GM23338 (cell line): Measurements from ENCODE around the gene B3GNT3. TPM values are rescaled to one million over a fixed set of nuclear protein-coding genes. Genes with fewer than 3 reads are reported as not detected.

Experiments
- ATAC-seq: fragments of 200-7000 bp; cut with Tn5 transposase; 3 replicates; pipeline ENCODE4 v1.9.1; 2020
- DNase-seq: peaks from one replicate; pipeline ENCODE4 v3.0.0-alpha.2; 2015; ENCODE audit warnings: low spot score
- H2AFZ ChIP-seq: fragments of 200-600 bp; sonication (generic); 2 replicates; pipeline ENCODE4 v1.8.0; 2016; ENCODE audit warnings: antibody characterized with exemption, mild to moderate bottlenecking, moderate library complexity
- H3F3A ChIP-seq: fragments of 200-600 bp; sonication (generic); replicated peaks from 2 replicates; pipeline ENCODE4 v1.8.0; 2017; ENCODE audit warnings: antibody characterized with exemption, mixed run types, low read depth
- H3K27ac ChIP-seq: fragments of 200-600 bp; sonication (generic); 2 replicates; pipeline ENCODE4 v1.6.1; 2016; ENCODE audit warnings: low read depth
- H3K27me3 ChIP-seq: fragments of 200-600 bp; sonication (generic); 2 replicates; pipeline ENCODE4 v1.8.0; 2016; ENCODE audit warnings: mild to moderate bottlenecking, mixed run types, moderate library complexity; ENCODE audit not compliant: insufficient read depth
- H3K36me3 ChIP-seq: fragments of 200-600 bp; sonication (generic); 2 replicates; pipeline ENCODE4 v1.8.0; 2016; ENCODE audit warnings: mild to moderate bottlenecking; ENCODE audit not compliant: insufficient read depth
- H3K4me1 ChIP-seq: fragments of 200-600 bp; sonication (generic); 2 replicates; pipeline ENCODE4 v1.8.0; 2016; ENCODE audit warnings: mild to moderate bottlenecking, moderate library complexity; ENCODE audit not compliant: insufficient read depth
- H3K4me2 ChIP-seq: fragments of 200-600 bp; sonication (generic); 2 replicates; pipeline ENCODE4 v1.7.1; 2017; ENCODE audit warnings: mixed run types
- H3K4me3 ChIP-seq: fragments of 200-600 bp; sonication (generic); 2 replicates; pipeline ENCODE4 v1.6.1; 2016; ENCODE audit warnings: mixed run types
- H3K79me2 ChIP-seq: fragments of 200-600 bp; sonication (generic); replicated peaks from 2 replicates; pipeline ENCODE4 v1.8.0; 2017; ENCODE audit warnings: mild to moderate bottlenecking; ENCODE audit not compliant: insufficient read depth
- H3K9me2 ChIP-seq: fragments of 200-600 bp; sonication (generic); 2 replicates; pipeline ENCODE4 v1.8.0; 2017; ENCODE audit not compliant: insufficient read depth
- H4K20me1 ChIP-seq: fragments of 200-600 bp; sonication (generic); replicated peaks from 2 replicates; pipeline ENCODE4 v1.8.0; 2017; ENCODE audit warnings: mild to moderate bottlenecking; ENCODE audit not compliant: insufficient read depth
- H3K27ac Mint-ChIP-seq: 2 replicates; pipeline ENCODE4 v1.8.0; 2020; ENCODE audit warnings: inconsistent platforms, mild to moderate bottlenecking, moderate library complexity, mixed read lengths
- H3K27me3 Mint-ChIP-seq: 3 replicates; pipeline ENCODE4 v1.8.0; 2022; ENCODE audit warnings: low read depth, mild to moderate bottlenecking, moderate library complexity, mixed read lengths, inconsistent platforms; ENCODE audit not compliant: insufficient read depth, poor library complexity
- H3K36me3 Mint-ChIP-seq: 3 replicates; pipeline ENCODE4 v1.8.0; 2021; ENCODE audit warnings: low read depth, mild to moderate bottlenecking, inconsistent platforms, moderate library complexity, mixed read lengths
- H3K4me1 Mint-ChIP-seq: 3 replicates; pipeline ENCODE4 v1.8.0; 2020; ENCODE audit warnings: mild to moderate bottlenecking, inconsistent platforms, mixed read lengths
- H3K4me3 Mint-ChIP-seq: 3 replicates; pipeline ENCODE4 v1.8.0; 2021; ENCODE audit warnings: moderate library complexity, mild to moderate bottlenecking, inconsistent platforms, mixed read lengths
- H3K9me3 Mint-ChIP-seq: 3 replicates; pipeline ENCODE4 v1.8.0; 2020; ENCODE audit warnings: moderate library complexity, mild to moderate bottlenecking, inconsistent platforms, mixed read lengths
- CREB1 ChIP-seq: fragments of 250-450 bp; sonication (Bioruptor Pico); IDR thresholded peaks from 2 replicates; pipeline ENCODE4 v1.5.0; 2020; ENCODE audit warnings: low read depth, mild to moderate bottlenecking, moderate library complexity
- EZH2phosphoT487 ChIP-seq: fragments of 200-600 bp; sonication (generic); IDR thresholded peaks from one replicate; pipeline ENCODE4 v1.8.1; 2018; ENCODE audit warnings: antibody characterized with exemption; ENCODE audit not compliant: unreplicated experiment
- POLR2AphosphoS5 ChIP-seq: IDR thresholded peaks from 2 replicates; pipeline ENCODE4 v1.6.1; 2016; ENCODE audit warnings: antibody characterized with exemption, low read depth
- REST ChIP-seq: IDR thresholded peaks from one replicate; pipeline ENCODE4 v1.6.1; 2018; ENCODE audit warnings: antibody characterized with exemption; ENCODE audit not compliant: unreplicated experiment
- STAT1 ChIP-seq: IDR thresholded peaks from one replicate; pipeline ENCODE4 v1.6.1; 2016; ENCODE audit warnings: antibody characterized with exemption; ENCODE audit not compliant: unreplicated experiment
- ZNF114 ChIP-seq: fragments of 250-450 bp; sonication (Bioruptor Pico); IDR thresholded peaks from 2 replicates; pipeline ENCODE4 v1.5.0; 2020; ENCODE audit warnings: mild to moderate bottlenecking, moderate library complexity
- ZNF331 ChIP-seq: fragments of 250-450 bp; sonication (Bioruptor Pico); IDR thresholded peaks from 2 replicates; pipeline ENCODE4 v1.5.0; 2020; ENCODE audit warnings: low read depth, mild to moderate bottlenecking, moderate library complexity
- ZNF462 ChIP-seq: fragments of 250-450 bp; sonication (Bioruptor Pico); IDR thresholded peaks from 2 replicates; pipeline ENCODE4 v1.5.0; 2020; ENCODE audit warnings: mild to moderate bottlenecking, moderate library complexity
- polyA plus RNA-seq: library from polyadenylated mRNA; unstranded; fragments of >200 nt; fragmentation: Nextera tagmentation; extraction: Ambion mirVana; gene quantifications from 2 replicates; pipeline ENCODE4 v1.2.1, GENCODE V29; 2016
- total RNA-seq: library from RNA; depleted of rRNA; stranded (reverse); fragments of >200 nt; shearing (Covaris generic); gene quantifications from 2 replicates; pipeline ENCODE4 v1.2.3, GENCODE V29; 2014

Gene B3GNT3
- total and polyA plus RNA-seq, 2 experiments from 2014 or later, result 0.99 to 1.9 TPM

GRCh38 chr19:17832443-17833208 is 37.7 kb downstream of the B3GNT3 start:
- Histone ChIP-seq H3K79me2 (no peaks in the 10 kb centered on the region), H3K36me3 (no peaks in the 10 kb centered on the region), H3K4me2 (no peak overlapping the region), H3K27ac (no peak overlapping the region), H3F3A (peaks cover 9% of the 10 kb centered on the region), H3K4me3 (no peak overlapping the region), H2AFZ (no peak overlapping the region), H3K27me3 (0 out of 2 replicates have a peak, but pooled peaks cover 6% of the 10 kb centered on the region), H3K9me2 (no peaks in the 10 kb centered on the region), H4K20me1 (no peaks in the 10 kb centered on the region), H3K4me1 (peaks cover 10% of the 10 kb centered on the region; the same call in 1 of the 2 replicates)
- H3K9me3 Mint-ChIP-seq, result no peaks in the 10 kb centered on the region
- H3K27ac Mint-ChIP-seq, result no peak overlapping the region
- DNase-seq (no peak), ATAC-seq (no peak)
- peaks cover 18% of the 10 kb centered on the region for H3K4me1 Mint-ChIP-seq
- no peak for TF ChIP-seq POLR2AphosphoS5
- TF ChIP-seq EZH2phosphoT487, result no peak
- no peak for TF ChIP-seq ZNF114 (CRISPR knock-in tag)
- TF ChIP-seq ZNF462 (CRISPR knock-in tag), result no peak
- TF ChIP-seq REST, result no peak
- TF ChIP-seq CREB1 (CRISPR knock-in tag), result no peak
- no peak for TF ChIP-seq ZNF331 (CRISPR knock-in tag)
- no peak for TF ChIP-seq STAT1
- H3K27me3 Mint-ChIP-seq, result peaks cover 16% of the 10 kb centered on the region
- H3K4me3 Mint-ChIP-seq, result no peak overlapping the region
- no peaks in the 10 kb centered on the region; the same call in 2 of the 3 replicates for H3K36me3 Mint-ChIP-seq
